Glutamatergic neuron (in vitro differentiated cells): Measurements from ENCODE around the gene DOCK3. TPM values are rescaled to one million over a fixed set of nuclear protein-coding genes. Genes with fewer than 3 reads are reported as not detected.
"Not testable (repeated sequence)": the region's sequence is repeated elsewhere in the genome, so short reads cannot be mapped to it uniquely, and the experiment has no call there.

Experiments used
- DNase-seq: peaks from one replicate; pipeline ENCODE4 v3.0.0; 2022
- H3K27ac Mint-ChIP-seq: one replicate; pipeline ENCODE4 v1.8.0; 2020; ENCODE audit warnings: mild to moderate bottlenecking, mixed read lengths, inconsistent platforms; ENCODE audit not compliant: unreplicated experiment
- H3K27me3 Mint-ChIP-seq: one replicate; pipeline ENCODE4 v1.8.0; 2020; ENCODE audit warnings: mild to moderate bottlenecking, moderate library complexity, mixed read lengths, inconsistent platforms; ENCODE audit not compliant: unreplicated experiment
- H3K36me3 Mint-ChIP-seq: one replicate; pipeline ENCODE4 v1.8.0; 2020; ENCODE audit warnings: mild to moderate bottlenecking, mixed read lengths, inconsistent platforms; ENCODE audit not compliant: unreplicated experiment
- H3K4me1 Mint-ChIP-seq: one replicate; pipeline ENCODE4 v1.8.0; 2020; ENCODE audit warnings: mild to moderate bottlenecking, low read depth, mixed read lengths, inconsistent platforms; ENCODE audit not compliant: unreplicated experiment
- H3K4me3 Mint-ChIP-seq: one replicate; pipeline ENCODE4 v1.8.0; 2020; ENCODE audit warnings: mild to moderate bottlenecking, mixed read lengths, inconsistent platforms; ENCODE audit not compliant: unreplicated experiment
- H3K9me3 Mint-ChIP-seq: one replicate; pipeline ENCODE4 v1.8.0; 2020; ENCODE audit warnings: mild to moderate bottlenecking, moderate library complexity, mixed read lengths, inconsistent platforms; ENCODE audit not compliant: unreplicated experiment
- total RNA-seq: library from RNA; stranded (reverse); fragmentation: NEBNext Ultra II Directional; extraction: Animal tissue kit (Norgen Biotek cat#: 25700); gene quantifications from one replicate; pipeline ENCODE4 v1.2.1, GENCODE V29; 2021; ENCODE audit not compliant: unreplicated experiment
- TF ChIP-seq, protein P1 (sequence below): fragments of 200-600 bp; sonication (generic); IDR thresholded peaks from one replicate; pipeline ENCODE4 v1.5.0; 2021; ENCODE audit not compliant: partially characterized antibody, unreplicated experiment

DOCK3 gene
- total RNA-seq, 1 donor from 2014 or later, result 13.4 TPM

GRCh38 chr3:51190827-51191226 lies 516.1 kb downstream of the DOCK3 start:
- no peak overlapping the region for H3K27ac Mint-ChIP-seq
- H3K4me3 Mint-ChIP-seq, result no peak overlapping the region
- no peak for DNase-seq
- H3K9me3 Mint-ChIP-seq, result peaks cover 10% of the 10 kb centered on the region
- TF ChIP-seq, protein P1, sequence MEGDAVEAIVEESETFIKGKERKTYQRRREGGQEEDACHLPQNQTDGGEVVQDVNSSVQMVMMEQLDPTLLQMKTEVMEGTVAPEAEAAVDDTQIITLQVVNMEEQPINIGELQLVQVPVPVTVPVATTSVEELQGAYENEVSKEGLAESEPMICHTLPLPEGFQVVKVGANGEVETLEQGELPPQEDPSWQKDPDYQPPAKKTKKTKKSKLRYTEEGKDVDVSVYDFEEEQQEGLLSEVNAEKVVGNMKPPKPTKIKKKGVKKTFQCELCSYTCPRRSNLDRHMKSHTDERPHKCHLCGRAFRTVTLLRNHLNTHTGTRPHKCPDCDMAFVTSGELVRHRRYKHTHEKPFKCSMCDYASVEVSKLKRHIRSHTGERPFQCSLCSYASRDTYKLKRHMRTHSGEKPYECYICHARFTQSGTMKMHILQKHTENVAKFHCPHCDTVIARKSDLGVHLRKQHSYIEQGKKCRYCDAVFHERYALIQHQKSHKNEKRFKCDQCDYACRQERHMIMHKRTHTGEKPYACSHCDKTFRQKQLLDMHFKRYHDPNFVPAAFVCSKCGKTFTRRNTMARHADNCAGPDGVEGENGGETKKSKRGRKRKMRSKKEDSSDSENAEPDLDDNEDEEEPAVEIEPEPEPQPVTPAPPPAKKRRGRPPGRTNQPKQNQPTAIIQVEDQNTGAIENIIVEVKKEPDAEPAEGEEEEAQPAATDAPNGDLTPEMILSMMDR, result no peak
- no peaks in the 10 kb centered on the region for H3K4me1 Mint-ChIP-seq
- H3K36me3 Mint-ChIP-seq, result peaks cover 21% of the 10 kb centered on the region
- peaks cover 2% of the 10 kb centered on the region for H3K27me3 Mint-ChIP-seq

DNA sequence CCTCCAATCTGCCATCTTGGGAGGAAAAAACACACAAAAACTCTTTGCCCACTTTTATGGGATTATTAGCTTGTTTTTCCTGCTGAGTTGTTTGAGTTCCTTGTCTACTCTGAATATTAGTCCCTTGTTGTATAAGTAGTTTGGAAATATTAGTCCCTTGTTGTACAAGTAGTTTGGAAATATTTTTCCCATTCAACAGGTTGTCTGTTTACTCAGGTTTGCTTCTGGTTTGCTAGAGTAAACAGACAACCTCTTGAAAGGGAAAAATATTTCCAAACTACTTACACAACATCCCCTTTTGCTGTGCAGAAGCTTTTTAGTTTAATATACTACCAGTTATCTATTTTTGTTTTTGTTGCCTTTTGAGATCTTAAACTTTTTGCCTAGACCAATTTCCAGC lies 517.0 kb downstream of the DOCK3 start:
- TF ChIP-seq, protein P1, result no peak
- Mint-ChIP-seq H3K4me3 (no peak overlapping the region), H3K27me3 (peaks cover 2% of the 10 kb centered on the region), H3K36me3 (peaks cover 15% of the 10 kb centered on the region), H3K4me1 (no peaks in the 10 kb centered on the region), H3K9me3 (peaks cover 7% of the 10 kb centered on the region), H3K27ac (no peak overlapping the region)
- no peak for DNase-seq

DNA sequence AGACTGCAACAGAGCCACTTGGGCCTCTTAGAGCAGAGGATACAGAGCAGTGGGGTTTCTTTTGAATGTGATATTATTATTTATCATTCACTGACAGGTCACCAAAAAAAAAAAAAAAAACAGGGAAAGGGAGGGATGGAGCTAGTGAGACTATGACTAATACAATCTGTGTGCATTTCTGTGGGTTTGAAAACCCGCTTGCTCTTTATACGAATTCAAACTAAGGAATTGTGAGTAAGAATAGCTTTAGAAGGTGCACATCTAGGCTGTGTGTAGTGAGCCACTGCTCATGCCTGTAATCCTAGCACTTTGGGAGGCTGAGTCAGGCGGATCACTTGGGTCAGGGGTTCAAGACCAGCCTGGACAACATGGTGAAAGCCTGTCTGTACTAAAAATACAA lies 523.8 kb downstream of the DOCK3 start:
- Mint-ChIP-seq H3K4me1 (no peaks in the 10 kb centered on the region), H3K36me3 (peaks cover 9% of the 10 kb centered on the region), H3K27ac (no peak overlapping the region), H3K4me3 (no peak overlapping the region), H3K27me3 (peaks cover 2% of the 10 kb centered on the region), H3K9me3 (peaks cover 12% of the 10 kb centered on the region)
- TF ChIP-seq, protein P1, result no peak
- no peak for DNase-seq

GRCh38 chr3:51199296-51199695 lies 524.6 kb downstream of the DOCK3 start:
- H3K4me1 Mint-ChIP-seq, H3K4me3 Mint-ChIP-seq, H3K27me3 Mint-ChIP-seq, H3K36me3 Mint-ChIP-seq, DNase-seq, H3K27ac Mint-ChIP-seq: not testable (repeated sequence)
- H3K9me3 Mint-ChIP-seq, result peaks cover 12% of the 10 kb centered on the region

GRCh38 chr3:51216291-51216690 lies 541.6 kb downstream of the DOCK3 start:
- H3K4me1 Mint-ChIP-seq, result no peaks in the 10 kb centered on the region
- H3K27me3 Mint-ChIP-seq, result no peaks in the 10 kb centered on the region
- no peak overlapping the region for H3K27ac Mint-ChIP-seq
- TF ChIP-seq, protein P1, result no peak
- no peaks in the 10 kb centered on the region for H3K36me3 Mint-ChIP-seq
- no peaks in the 10 kb centered on the region for H3K9me3 Mint-ChIP-seq
- no peak overlapping the region for H3K4me3 Mint-ChIP-seq
- DNase-seq, result no peak

- Mint-ChIP-seq H3K4me1 (peaks cover 3% of the 10 kb centered on the region), H3K27ac (no peak overlapping the region), H3K9me3 (no peaks in the 10 kb centered on the region), H3K36me3 (no peaks in the 10 kb centered on the region), H3K27me3 (no peaks in the 10 kb centered on the region), H3K4me3 (no peak overlapping the region)
- no peak for DNase-seq
- TF ChIP-seq, protein P1, result no peak
Observed at GRCh38 chr3:51221959-51222358, 547.2 kb downstream of the DOCK3 start.
